HEK293 (cell line): ENCODE results near the gene HEG1.
"Not testable (repeated sequence)": the region's sequence is repeated elsewhere in the genome, so short reads cannot be mapped to it uniquely, and the experiment has no call there.

Source experiments
- CTCF ChIA-PET: fragments of 350-600 bp; formaldehyde crosslinking; extraction: SDS; loops from one replicate; lab custom pipeline; 2021; ENCODE audit warnings: antibody characterized with exemption; lab: Yijun Ruan, JAX
- POLR2A ChIA-PET: fragments of 300-600 bp; formaldehyde crosslinking; extraction: SDS; loops from one replicate; lab custom pipeline; 2020; ENCODE audit warnings: antibody characterized with exemption, inconsistent platforms; lab: Yijun Ruan, JAX
- H3K27ac ChIP-seq: fragments of 200-500 bp; sonication (Bioruptor generic); 2 replicates; pipeline ENCODE4 v1.5.1; 2014; ENCODE audit warnings: low read depth, low read length, control low read depth, inconsistent platforms; ENCODE audit errors: extremely low read depth
- H3K36me3 ChIP-seq, 2 experiments: fragments of 200-500 bp in 1 of 2; sonication (Bioruptor generic) in 1 of 2; 1 replicate in 1 of 2; 2 replicates in 1 of 2; pipeline ENCODE4 v1.5.1; 2014 to 2017; ENCODE audit warnings: inconsistent platforms in 2 of 2, low read length in 2 of 2; ENCODE audit not compliant: control insufficient read depth in 2 of 2, insufficient read depth in 1 of 2
- H3K4me1 ChIP-seq: fragments of 200-500 bp; sonication (Bioruptor generic); 2 replicates; pipeline ENCODE4 v1.5.1; 2014; ENCODE audit warnings: mild to moderate bottlenecking, low read length, inconsistent platforms; ENCODE audit not compliant: control insufficient read depth, insufficient read depth
- H3K4me3 ChIP-seq: 2 replicates; pipeline ENCODE4 v1.5.1; 2011; ENCODE audit warnings: low read depth, mild to moderate bottlenecking, control low read depth, low read length, moderate library complexity
- H3K9me3 ChIP-seq: fragments of 200-500 bp; sonication (Bioruptor generic); 2 replicates; pipeline ENCODE4 v1.5.1; 2014; ENCODE audit warnings: low read depth, low read length, inconsistent platforms; ENCODE audit not compliant: control insufficient read depth, insufficient read depth
- HOXA7 ChIP-seq: sonication (generic); formaldehyde crosslinking; IDR thresholded peaks from 2 replicates; pipeline ENCODE4 v1.8.1; 2022; ENCODE audit warnings: missing genetic modification reagents, borderline replicate concordance
- SCRT2 ChIP-seq: fragments of 450-650 bp; formaldehyde crosslinking; IDR thresholded peaks from 2 replicates; pipeline ENCODE4 v1.5.1; 2016; ENCODE audit warnings: missing biosample characterization, missing genetic modification characterization
- SETDB1 ChIP-seq: IDR thresholded peaks from one replicate; pipeline ENCODE4 v1.6.1; 2017; ENCODE audit warnings: mild to moderate bottlenecking, low read length, moderate library complexity, mixed read lengths; ENCODE audit not compliant: insufficient read length
- TRIM28 ChIP-seq: IDR thresholded peaks from 2 replicates; pipeline ENCODE4 v1.6.1; 2011; ENCODE audit warnings: low read length, control low read depth, borderline replicate concordance
- ZBTB21 ChIP-seq: fragments of 450-650 bp; formaldehyde crosslinking; IDR thresholded peaks from 2 replicates; pipeline ENCODE4 v1.5.1; 2017; ENCODE audit warnings: missing biosample characterization, missing genetic modification characterization
- ZNF175 ChIP-seq: fragments of 450-650 bp; formaldehyde crosslinking; IDR thresholded peaks from 2 replicates; pipeline ENCODE4 v1.5.1; 2016; ENCODE audit warnings: missing biosample characterization, missing genetic modification characterization
- ZNF239 ChIP-seq: fragments of 450-650 bp; formaldehyde crosslinking; IDR thresholded peaks from 2 replicates; pipeline ENCODE4 v1.5.1; 2016; ENCODE audit warnings: missing biosample characterization, missing genetic modification characterization
- ZNF510 ChIP-seq: fragments of 450-650 bp; formaldehyde crosslinking; IDR thresholded peaks from 2 replicates; pipeline ENCODE4 v1.5.1; 2018; ENCODE audit warnings: mild to moderate bottlenecking, missing genetic modification characterization, missing biosample characterization; ENCODE audit not compliant: insufficient replicate concordance
- ZNF561 ChIP-seq: fragments of 450-650 bp; IDR thresholded peaks from 2 replicates; pipeline ENCODE4 v1.5.1; 2018; ENCODE audit warnings: missing biosample characterization, missing genetic modification characterization, borderline replicate concordance
- ZNF580 ChIP-seq: fragments of 450-650 bp; formaldehyde crosslinking; IDR thresholded peaks from 2 replicates; pipeline ENCODE4 v1.5.1; 2016; ENCODE audit warnings: missing biosample characterization, missing genetic modification characterization
- ZNF623 ChIP-seq: fragments of 450-650 bp; formaldehyde crosslinking; IDR thresholded peaks from 2 replicates; pipeline ENCODE4 v1.5.1; 2016; ENCODE audit warnings: missing biosample characterization, missing genetic modification characterization
- ZNF692 ChIP-seq: fragments of 450-650 bp; formaldehyde crosslinking; IDR thresholded peaks from 2 replicates; pipeline ENCODE4 v1.5.1; 2016; ENCODE audit warnings: missing biosample characterization, missing genetic modification characterization
- ZSCAN30 ChIP-seq: fragments of 450-650 bp; IDR thresholded peaks from 2 replicates; pipeline ENCODE4 v1.5.1; 2018; ENCODE audit warnings: missing biosample characterization, mild to moderate bottlenecking, missing genetic modification characterization, moderate library complexity
- TF ChIP-seq, protein P1 (sequence below): fragments of 450-650 bp; formaldehyde crosslinking; conservative IDR thresholded peaks from 2 replicates; pipeline ENCODE4 v1.5.1; 2016; ENCODE audit warnings: low read depth, missing biosample characterization, missing genetic modification characterization
- TF ChIP-seq, protein P2 (sequence below): fragments of 450-650 bp; formaldehyde crosslinking; IDR thresholded peaks from 2 replicates; pipeline ENCODE4 v1.5.1; 2016; ENCODE audit warnings: missing biosample characterization, missing genetic modification characterization

The HEG1 gene

GRCh38 chr3:124963755-124964154 is 92.0 kb downstream of the HEG1 start:
- CTCF ChIA-PET, result interaction anchor here (0.5 to 0.6 kb wide), 2 partner anchors 10 to 36 kb away, joined by 3 to 4 read pairs; no protein-coding TSS in a partner anchor
- H3K36me3 ChIP-seq, result no peaks in the 10 kb centered on the region
- no peak overlapping the region for H3K4me3 ChIP-seq
- no peaks in the 10 kb centered on the region for H3K9me3 ChIP-seq
- H3K27ac ChIP-seq, result no peak overlapping the region
- no peak for TF ChIP-seq ZNF239 (tag by site-specific recombination)
- no peak for TF ChIP-seq ZBTB21 (tag by site-specific recombination)
- H3K4me1 ChIP-seq, result no peaks in the 10 kb centered on the region
- POLR2A ChIA-PET, result no interaction called here

DNA sequence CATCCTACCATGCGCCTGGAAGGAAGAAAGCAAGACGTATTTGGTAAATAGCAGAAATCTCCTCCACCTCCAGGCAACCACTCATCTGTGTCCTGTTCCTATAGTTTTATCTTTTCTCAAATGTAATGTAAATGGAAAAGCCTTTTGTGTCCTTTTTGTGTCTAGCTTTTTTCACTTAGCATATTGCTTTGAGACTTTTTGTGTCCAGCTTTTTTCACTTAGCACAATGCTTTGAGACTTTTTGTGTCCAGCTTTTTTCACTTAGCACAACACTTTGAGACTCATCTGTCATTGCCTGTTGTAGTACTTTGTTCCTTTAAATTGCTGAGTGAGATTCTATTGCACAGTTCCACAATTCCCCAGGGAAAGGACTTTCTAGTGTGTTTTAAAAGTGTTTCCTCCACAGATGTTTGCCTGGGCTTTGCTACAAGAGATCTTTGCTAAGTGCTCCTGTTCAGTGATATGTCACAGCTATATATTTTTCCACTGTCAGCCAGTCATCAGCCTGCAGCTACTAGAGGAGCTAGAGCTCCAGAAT is 93.3 kb downstream of the HEG1 start:
- CTCF ChIA-PET, result no interaction called here
- POLR2A ChIA-PET, result no interaction called here
- Histone ChIP-seq H3K27ac (no peak overlapping the region), H3K4me3 (no peak overlapping the region), H3K4me1 (no peaks in the 10 kb centered on the region), H3K9me3 (no peaks in the 10 kb centered on the region)
- TF ChIP-seq TRIM28, result peak; percentile 55; the same call in 1 of the 2 replicates
- TF ChIP-seq ZNF175 (tag by site-specific recombination), result no peak
- TF ChIP-seq ZNF510 (tag by site-specific recombination), result no peak
- no peak for TF ChIP-seq ZNF623
- no peak for TF ChIP-seq ZNF580 (tag by site-specific recombination)
- peak; percentile 45 for TF ChIP-seq SETDB1
- TF ChIP-seq, all 188 proteins: peak for 2
- H3K36me3 ChIP-seq, result no peaks in the 10 kb centered on the region

DNA sequence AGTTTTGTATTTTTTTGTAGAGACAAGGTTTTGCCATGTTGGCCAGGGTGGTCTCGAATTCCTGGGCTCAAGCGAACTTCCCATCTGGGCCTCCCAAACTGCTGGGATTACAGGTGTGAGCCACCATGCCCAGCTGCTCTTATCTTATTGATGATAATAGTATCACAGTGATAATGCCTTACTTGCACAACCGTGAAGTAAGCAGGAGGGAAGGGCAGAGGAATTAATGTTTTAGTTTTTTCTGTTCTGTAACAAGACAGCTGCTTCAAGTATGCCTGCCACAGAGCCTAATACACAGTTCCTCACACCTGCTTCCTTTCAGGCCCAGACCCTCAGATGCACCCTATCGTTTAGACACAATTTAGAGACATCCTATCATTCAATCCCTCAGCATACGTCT is 95.1 kb downstream of the HEG1 start:
- TF ChIP-seq ZNF692 (tag by site-specific recombination), result no peak
- no peak for TF ChIP-seq HOXA7 (CRISPR knock-in tag)
- TF ChIP-seq ZSCAN30 (tag by site-specific recombination), result no peak

GRCh38 chr3:124960105-124960504 is 95.7 kb downstream of the HEG1 start:
- H3K4me1 ChIP-seq, result no peaks in the 10 kb centered on the region
- H3K36me3 ChIP-seq, result no peaks in the 10 kb centered on the region
- H3K27ac ChIP-seq, result no peak overlapping the region
- POLR2A ChIA-PET, result no interaction called here
- no peaks in the 10 kb centered on the region for H3K9me3 ChIP-seq
- H3K4me3 ChIP-seq, result no peak overlapping the region
- no peak for TF ChIP-seq ZNF561
- no peak for TF ChIP-seq SCRT2 (tag by site-specific recombination)
- TF ChIP-seq, protein P1, sequence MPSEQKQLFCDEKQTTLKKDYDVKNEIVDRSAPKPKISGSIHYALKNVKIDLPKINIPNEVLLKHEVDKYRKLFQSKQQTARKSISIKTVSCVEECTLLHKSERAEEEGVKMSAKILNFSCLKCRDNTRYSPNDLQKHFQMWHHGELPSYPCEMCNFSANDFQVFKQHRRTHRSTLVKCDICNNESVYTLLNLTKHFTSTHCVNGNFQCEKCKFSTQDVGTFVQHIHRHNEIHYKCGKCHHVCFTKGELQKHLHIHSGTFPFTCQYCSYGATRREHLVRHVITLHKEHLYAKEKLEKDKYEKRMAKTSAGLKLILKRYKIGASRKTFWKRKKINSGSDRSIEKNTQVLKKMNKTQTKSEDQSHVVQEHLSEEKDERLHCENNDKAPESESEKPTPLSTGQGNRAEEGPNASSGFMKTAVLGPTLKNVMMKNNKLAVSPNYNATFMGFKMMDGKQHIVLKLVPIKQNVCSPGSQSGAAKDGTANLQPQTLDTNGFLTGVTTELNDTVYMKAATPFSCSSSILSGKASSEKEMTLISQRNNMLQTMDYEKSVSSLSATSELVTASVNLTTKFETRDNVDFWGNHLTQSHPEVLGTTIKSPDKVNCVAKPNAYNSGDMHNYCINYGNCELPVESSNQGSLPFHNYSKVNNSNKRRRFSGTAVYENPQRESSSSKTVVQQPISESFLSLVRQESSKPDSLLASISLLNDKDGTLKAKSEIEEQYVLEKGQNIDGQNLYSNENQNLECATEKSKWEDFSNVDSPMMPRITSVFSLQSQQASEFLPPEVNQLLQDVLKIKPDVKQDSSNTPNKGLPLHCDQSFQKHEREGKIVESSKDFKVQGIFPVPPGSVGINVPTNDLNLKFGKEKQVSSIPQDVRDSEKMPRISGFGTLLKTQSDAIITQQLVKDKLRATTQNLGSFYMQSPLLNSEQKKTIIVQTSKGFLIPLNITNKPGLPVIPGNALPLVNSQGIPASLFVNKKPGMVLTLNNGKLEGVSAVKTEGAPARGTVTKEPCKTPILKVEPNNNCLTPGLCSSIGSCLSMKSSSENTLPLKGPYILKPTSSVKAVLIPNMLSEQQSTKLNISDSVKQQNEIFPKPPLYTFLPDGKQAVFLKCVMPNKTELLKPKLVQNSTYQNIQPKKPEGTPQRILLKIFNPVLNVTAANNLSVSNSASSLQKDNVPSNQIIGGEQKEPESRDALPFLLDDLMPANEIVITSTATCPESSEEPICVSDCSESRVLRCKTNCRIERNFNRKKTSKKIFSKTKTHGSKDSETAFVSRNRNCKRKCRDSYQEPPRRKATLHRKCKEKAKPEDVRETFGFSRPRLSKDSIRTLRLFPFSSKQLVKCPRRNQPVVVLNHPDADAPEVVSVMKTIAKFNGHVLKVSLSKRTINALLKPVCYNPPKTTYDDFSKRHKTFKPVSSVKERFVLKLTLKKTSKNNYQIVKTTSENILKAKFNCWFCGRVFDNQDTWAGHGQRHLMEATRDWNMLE (tag by site-specific recombination), result no peak
- TF ChIP-seq, protein P2, sequence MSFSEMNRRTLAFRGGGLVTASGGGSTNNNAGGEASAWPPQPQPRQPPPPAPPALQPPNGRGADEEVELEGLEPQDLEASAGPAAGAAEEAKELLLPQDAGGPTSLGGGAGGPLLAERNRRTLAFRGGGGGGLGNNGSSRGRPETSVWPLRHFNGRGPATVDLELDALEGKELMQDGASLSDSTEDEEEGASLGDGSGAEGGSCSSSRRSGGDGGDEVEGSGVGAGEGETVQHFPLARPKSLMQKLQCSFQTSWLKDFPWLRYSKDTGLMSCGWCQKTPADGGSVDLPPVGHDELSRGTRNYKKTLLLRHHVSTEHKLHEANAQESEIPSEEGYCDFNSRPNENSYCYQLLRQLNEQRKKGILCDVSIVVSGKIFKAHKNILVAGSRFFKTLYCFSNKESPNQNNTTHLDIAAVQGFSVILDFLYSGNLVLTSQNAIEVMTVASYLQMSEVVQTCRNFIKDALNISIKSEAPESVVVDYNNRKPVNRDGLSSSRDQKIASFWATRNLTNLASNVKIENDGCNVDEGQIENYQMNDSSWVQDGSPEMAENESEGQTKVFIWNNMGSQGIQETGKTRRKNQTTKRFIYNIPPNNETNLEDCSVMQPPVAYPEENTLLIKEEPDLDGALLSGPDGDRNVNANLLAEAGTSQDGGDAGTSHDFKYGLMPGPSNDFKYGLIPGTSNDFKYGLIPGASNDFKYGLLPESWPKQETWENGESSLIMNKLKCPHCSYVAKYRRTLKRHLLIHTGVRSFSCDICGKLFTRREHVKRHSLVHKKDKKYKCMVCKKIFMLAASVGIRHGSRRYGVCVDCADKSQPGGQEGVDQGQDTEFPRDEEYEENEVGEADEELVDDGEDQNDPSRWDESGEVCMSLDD, result no peak
- CTCF ChIA-PET, result no interaction called here

More for the DNA sequence above, 95.1 kb downstream of the HEG1 start:
- ChIA-PET CTCF (no interaction called here), POLR2A (no interaction called here)
- no peaks in the 10 kb centered on the region for H3K36me3 ChIP-seq
- H3K4me3 ChIP-seq, result no peak overlapping the region
- H3K4me1 ChIP-seq, result no peaks in the 10 kb centered on the region
- no peaks in the 10 kb centered on the region for H3K9me3 ChIP-seq
- H3K27ac ChIP-seq, result no peak overlapping the region

DNA sequence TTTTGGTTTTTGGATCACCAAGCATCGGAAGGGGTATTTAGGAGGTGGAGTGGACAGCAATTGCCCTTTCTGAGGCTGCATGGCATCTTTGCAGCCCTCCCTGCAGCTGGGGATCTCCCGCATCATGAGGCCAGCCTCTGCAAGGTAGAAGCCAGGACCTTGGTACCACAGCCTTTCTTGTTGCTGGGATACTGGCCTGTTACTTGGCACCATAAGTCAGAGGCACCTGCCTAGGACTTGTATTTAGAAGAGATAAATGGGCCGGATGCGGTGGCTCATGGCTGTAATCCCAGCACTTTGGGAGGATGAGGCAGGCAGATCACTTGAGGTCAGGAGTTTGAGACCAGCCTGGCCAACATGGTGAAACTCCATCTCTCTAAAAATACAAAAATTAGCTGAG is 97.8 kb downstream of the HEG1 start:
- H3K36me3 ChIP-seq, H3K4me3 ChIP-seq, POLR2A ChIA-PET, H3K27ac ChIP-seq, H3K4me1 ChIP-seq, CTCF ChIA-PET, H3K9me3 ChIP-seq: not testable (repeated sequence)
